ENCODE measurements around the gene MAP3K12.

GRCh38 chr12:53504004-53504920 is 5.0 kb upstream of the MAP3K12 start:
- no peak for TF ChIP-seq CTCF (conservative IDR thresholded peaks at IDR 0.05; ENCODE audit: low read length)
- no peak for TF ChIP-seq EZH2phosphoT487 (IDR thresholded peaks at IDR 0.05; ENCODE audit: borderline replicate concordance, low read depth, low read length)
